GM19452 (cell line): ENCODE data around the gene RASIP1.

Experiments used
- ATAC-seq: cut with Tn5 transposase; IDR thresholded peaks from one replicate; pipeline ENCODE4 v1.9.1; 2021; ENCODE audit not compliant: unreplicated experiment

RASIP1 gene

GRCh38 chr19:48755787-48756186, 15.4 kb upstream of the RASIP1 start:
- ATAC-seq = no peak

GRCh38 chr19:48755084-48755641, 14.8 kb upstream of the RASIP1 start, which contains the start of gene FGF21:
FGF21 (plus strand) TSS chr19:48755524; CDS start chr19:48756237, 713 bp downstream.
- ATAC-seq = no peak

GRCh38 chr19:48752496-48753365, 12.3 kb upstream of the RASIP1 start, which contains the start of gene FUT1:
FUT1 (minus strand) TSS chr19:48752641; CDS start chr19:48751281, 1,360 bp downstream.
- no peak for ATAC-seq

GRCh38 chr19:48751845-48752495, 11.6 kb upstream of the RASIP1 start:
- ATAC-seq = no peak

GRCh38 chr19:48750771-48751504, 10.5 kb upstream of the RASIP1 start:
- no peak for ATAC-seq

GRCh38 chr19:48750351-48750750, 9.9 kb upstream of the RASIP1 start:
- no peak for ATAC-seq

GRCh38 chr19:48749571-48750198, 9.3 kb upstream of the RASIP1 start:
- no peak for ATAC-seq

- no peak for ATAC-seq
Measured at GRCh38 chr19:48746738-48747575, 6.5 kb upstream of the RASIP1 start, which contains the start of gene IZUMO1. IZUMO1 (minus strand) TSS chr19:48746909; CDS start chr19:48745859, 1,050 bp downstream.

- no peak for ATAC-seq
Measured at GRCh38 chr19:48746110-48746509, 5.7 kb upstream of the RASIP1 start.

- ATAC-seq = no peak
Measured at GRCh38 chr19:48745208-48745995, 5.0 kb upstream of the RASIP1 start.

- ATAC-seq = no peak
Measured at GRCh38 chr19:48742096-48742495, 1.7 kb upstream of the RASIP1 start.

GRCh38 chr19:48741129-48741999, 954 bp upstream of the RASIP1 start:
- ATAC-seq = no peak

GRCh38 chr19:48739404-48740163, 826 bp downstream of the RASIP1 start:
- ATAC-seq = no peak

GRCh38 chr19:48738557-48739403, 1.6 kb downstream of the RASIP1 start:
- peak; percentile 82 for ATAC-seq

GRCh38 chr19:48737360-48737998, 2.9 kb downstream of the RASIP1 start:
- no peak for ATAC-seq
